K562 (cell line): ENCODE results near the gene MYO18A. TPM values are rescaled to one million over a fixed set of nuclear protein-coding genes. Genes with fewer than 3 reads are reported as not detected.

Experiments used
- AFF4 ChIP-seq: sonication (generic); formaldehyde crosslinking; IDR thresholded peaks from 2 replicates; pipeline ENCODE4 v1.8.0; 2023; ENCODE audit warnings: mild to moderate bottlenecking, missing genetic modification reagents
- ATF2 ChIP-seq: sonication (generic); formaldehyde crosslinking; IDR thresholded peaks from 2 replicates; pipeline ENCODE4 v1.8.1; 2022; ENCODE audit warnings: missing genetic modification reagents
- CBX5 ChIP-seq: IDR thresholded peaks from 2 replicates; pipeline ENCODE4 v1.6.1; 2014; ENCODE audit warnings: low read depth, borderline replicate concordance
- CC2D1A ChIP-seq: fragments of 450-650 bp; IDR thresholded peaks from 2 replicates; pipeline ENCODE4 v1.6.1; 2017; ENCODE audit warnings: mild to moderate bottlenecking
- CHAMP1 ChIP-seq: fragments of 450-650 bp; IDR thresholded peaks from 2 replicates; pipeline ENCODE4 v1.6.1; 2016; ENCODE audit warnings: mild to moderate bottlenecking
- ETV5 ChIP-seq: sonication (generic); formaldehyde crosslinking; IDR thresholded peaks from 2 replicates; pipeline ENCODE4 v1.4.0; 2020; ENCODE audit warnings: low read depth, mild to moderate bottlenecking, missing genetic modification reagents
- HDAC1 ChIP-seq, 2 experiments: fragments of 450-650 bp; IDR thresholded peaks; 2 replicates each; pipeline ENCODE4 v1.6.1; 2016 to 2017; ENCODE audit warnings: inconsistent platforms in 1 of 2, mild to moderate bottlenecking in 1 of 2, moderate library complexity in 1 of 2
- HMGN3 ChIP-seq: IDR thresholded peaks from 2 replicates; pipeline ENCODE4 v1.6.1; 2011; ENCODE audit warnings: borderline replicate concordance, low read depth, mild to moderate bottlenecking, mixed read lengths, low read length; ENCODE audit not compliant: insufficient read length; ENCODE audit errors: extremely low read depth
- JUN ChIP-seq, 2 experiments: sonication (generic) in 1 of 2; formaldehyde crosslinking in 1 of 2; IDR thresholded peaks; 2 replicates each; pipeline versions ENCODE4 v1.6.1 to v1.8.0; 2012 to 2022; ENCODE audit warnings: borderline replicate concordance in 2 of 2, mild to moderate bottlenecking in 2 of 2, improper control_type of control experiment in 1 of 2, low read depth in 1 of 2, low read length in 1 of 2, missing genetic modification reagents in 1 of 2
- KDM1A ChIP-seq, 2 experiments: fragments of 450-650 bp; IDR thresholded peaks; 2 replicates each; pipeline ENCODE4 v1.6.1; 2016; ENCODE audit warnings: mild to moderate bottlenecking in 2 of 2
- KHSRP ChIP-seq: fragments of 450-650 bp; IDR thresholded peaks from 2 replicates; pipeline ENCODE4 v1.6.1; 2017
- NFYB ChIP-seq: IDR thresholded peaks from 2 replicates; pipeline ENCODE4 v1.6.1; 2011; ENCODE audit warnings: mild to moderate bottlenecking, moderate library complexity; ENCODE audit not compliant: insufficient read length; ENCODE audit errors: extremely low read depth
- PHF8 ChIP-seq: fragments of 200-600 bp; sonication (generic); IDR thresholded peaks from 2 replicates; pipeline ENCODE4 v1.6.1; 2012; ENCODE audit warnings: mixed run types, mild to moderate bottlenecking, inconsistent platforms, low read length, moderate library complexity, borderline replicate concordance
- POLR2G ChIP-seq: fragments of 200-400 bp; formaldehyde crosslinking; IDR thresholded peaks from 2 replicates; pipeline ENCODE4 v1.6.1; 2017; ENCODE audit warnings: low read depth, mild to moderate bottlenecking, antibody characterized with exemption, low read length, moderate library complexity
- STAT5A ChIP-seq: IDR thresholded peaks from 2 replicates; pipeline ENCODE4 v1.6.1; 2012; ENCODE audit warnings: low read length, inconsistent platforms, borderline replicate concordance
- THAP7 ChIP-seq: fragments of 250-450 bp; sonication (Bioruptor Pico); IDR thresholded peaks from 2 replicates; pipeline ENCODE4 v1.5.0; 2021
- USF2 ChIP-seq: sonication (generic); formaldehyde crosslinking; IDR thresholded peaks from 2 replicates; pipeline ENCODE4 v1.5.0; 2020; ENCODE audit warnings: missing genetic modification reagents
- XRCC3 ChIP-seq: fragments of 450-650 bp; IDR thresholded peaks from 2 replicates; pipeline ENCODE4 v1.6.1; 2017; ENCODE audit warnings: mild to moderate bottlenecking, moderate library complexity
- YBX1 ChIP-seq: fragments of 450-650 bp; IDR thresholded peaks from 2 replicates; pipeline ENCODE4 v1.7.1; 2016; ENCODE audit warnings: mild to moderate bottlenecking
- ZNF77 ChIP-seq: fragments of 250-450 bp; sonication (Bioruptor Pico); IDR thresholded peaks from 2 replicates; pipeline ENCODE4 v1.5.0; 2020
- polyA plus RNA-seq, 8 experiments: library from polyadenylated mRNA; depleted of rRNA in 4 of 8; stranded (reverse) in 5 of 8; unstranded in 3 of 8; fragments of >200 nt; fragmentation: Nextera tagmentation in 2 of 8; fragmentation: Illumina TruSeq in 1 of 8; extraction: Ambion mirVana in 2 of 8; extraction: Trizol in 1 of 8; gene quantifications; 2 replicates each; pipeline versions ENCODE4 v1.2.1 to v1.2.3, GENCODE V29; 2011 to 2014; ENCODE audit warnings: inconsistent platforms in 1 of 8, missing spikeins in 1 of 8
- total RNA-seq, 7 experiments: library from RNA; depleted of rRNA in 6 of 7; stranded (reverse); fragments of >200 nt in 6 of 7; fragmentation: Illumina TruSeq in 2 of 7; extraction: Trizol in 2 of 7; gene quantifications; 2 replicates each; pipeline versions ENCODE4 v1.2.1 to v1.2.3, GENCODE V29; 2011 to 2021; ENCODE audit warnings: low replicate concordance in 1 of 7

The MYO18A gene
- total and polyA plus RNA-seq, 9 of the 15 experiments (the other 6 are each of a cell fraction or from before 2014, with no cell fraction given): 2.5 to 65.4 (median 17.1) TPM

- TF ChIP-seq NFYB (peak; percentile 84), CC2D1A (no peak), CBX5 (no peak), HDAC1 (IDR thresholded peaks at IDR 0.05) (no peak), KDM1A (IDR thresholded peaks at IDR 0.05) (peak in 1 of 2 experiments; percentile 13; a peak in 2 of 4 replicates), AFF4 (no peak), POLR2G (no peak), ZNF77 (CRISPR knock-in tag) (no peak), PHF8 (no peak), JUN (IDR thresholded peaks at IDR 0.05; ENCODE audit: borderline replicate concordance, low read depth, low read length) (no peak), JUN (CRISPR knock-in tag; IDR thresholded peaks at IDR 0.05; ENCODE audit: borderline replicate concordance) (no peak), STAT5A (no peak; the same call in 1 of the 2 replicates), YBX1 (no peak), ETV5 (no peak), CHAMP1 (no peak), ATF2 (CRISPR knock-in tag) (no peak), KHSRP (no peak), HMGN3 (no peak), USF2 (CRISPR knock-in tag) (peak; percentile 90), XRCC3 (no peak), THAP7 (CRISPR knock-in tag) (no peak)
Observed at GRCh38 chr17:29146369-29146972, 33.7 kb downstream of the MYO18A start (continued).
